HG03066 (cell line): ENCODE measurements around the gene ELAC1.
"Not testable (repeated sequence)": the region's sequence is repeated elsewhere in the genome, so short reads cannot be mapped to it uniquely, and the experiment has no call there.

Source experiments
- ATAC-seq: cut with Tn5 transposase; IDR thresholded peaks from one replicate; pipeline ENCODE4 v1.9.1; 2021; ENCODE audit warnings: low read depth; ENCODE audit not compliant: unreplicated experiment

The ELAC1 gene, protein sequence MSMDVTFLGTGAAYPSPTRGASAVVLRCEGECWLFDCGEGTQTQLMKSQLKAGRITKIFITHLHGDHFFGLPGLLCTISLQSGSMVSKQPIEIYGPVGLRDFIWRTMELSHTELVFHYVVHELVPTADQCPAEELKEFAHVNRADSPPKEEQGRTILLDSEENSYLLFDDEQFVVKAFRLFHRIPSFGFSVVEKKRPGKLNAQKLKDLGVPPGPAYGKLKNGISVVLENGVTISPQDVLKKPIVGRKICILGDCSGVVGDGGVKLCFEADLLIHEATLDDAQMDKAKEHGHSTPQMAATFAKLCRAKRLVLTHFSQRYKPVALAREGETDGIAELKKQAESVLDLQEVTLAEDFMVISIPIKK

DNA sequence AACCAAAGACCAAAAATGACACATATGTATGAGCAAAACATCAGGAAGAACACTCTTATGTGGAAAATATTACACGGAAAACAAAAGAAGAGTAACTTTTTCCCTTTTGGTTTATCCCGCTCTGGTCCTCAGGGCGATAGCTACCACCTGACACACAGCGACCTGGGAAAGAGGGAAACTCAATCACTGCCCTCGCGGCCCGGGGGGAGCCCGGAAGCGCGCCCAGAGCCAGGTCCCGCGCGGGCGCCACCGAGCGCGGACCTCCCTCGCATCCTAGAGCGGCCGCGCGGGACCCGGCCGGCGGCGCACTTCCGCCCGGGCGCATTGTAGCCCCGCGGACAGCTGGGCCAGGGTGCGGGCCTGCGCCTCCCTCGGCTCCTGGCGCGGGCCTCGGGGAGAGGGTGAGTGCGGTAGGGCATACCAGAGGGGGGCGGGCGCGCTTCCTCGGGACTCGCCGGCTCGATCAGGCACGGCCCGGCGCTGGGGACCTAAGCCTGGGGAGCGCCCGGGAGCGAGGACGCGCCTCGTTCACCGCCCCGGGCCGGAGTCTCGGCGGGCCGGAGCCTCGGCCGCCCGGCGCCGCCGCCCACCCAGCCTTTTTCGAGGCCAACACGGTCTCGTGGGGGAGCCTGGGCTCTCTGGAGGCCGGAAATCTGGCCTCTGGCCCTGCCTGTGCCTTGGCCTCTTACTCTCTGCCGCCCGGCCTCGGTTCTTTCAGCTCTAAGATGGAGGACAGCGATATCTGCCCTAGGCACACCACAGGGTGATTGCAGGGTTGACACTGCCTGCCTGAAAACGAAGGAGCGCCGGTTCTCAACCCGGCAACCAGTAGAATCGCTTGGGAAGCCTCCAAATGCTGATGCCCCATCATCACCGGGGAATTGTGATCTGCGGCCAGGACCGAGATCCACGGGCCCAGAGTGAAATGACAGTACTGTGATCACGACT is at the start of gene ELAC1:
ELAC1 (plus strand) TSS at position 327 of the 948 bp plus-strand sequence. CDS start 6,365 bp downstream, outside the sequence.
- peak; percentile 94 for ATAC-seq

DNA sequence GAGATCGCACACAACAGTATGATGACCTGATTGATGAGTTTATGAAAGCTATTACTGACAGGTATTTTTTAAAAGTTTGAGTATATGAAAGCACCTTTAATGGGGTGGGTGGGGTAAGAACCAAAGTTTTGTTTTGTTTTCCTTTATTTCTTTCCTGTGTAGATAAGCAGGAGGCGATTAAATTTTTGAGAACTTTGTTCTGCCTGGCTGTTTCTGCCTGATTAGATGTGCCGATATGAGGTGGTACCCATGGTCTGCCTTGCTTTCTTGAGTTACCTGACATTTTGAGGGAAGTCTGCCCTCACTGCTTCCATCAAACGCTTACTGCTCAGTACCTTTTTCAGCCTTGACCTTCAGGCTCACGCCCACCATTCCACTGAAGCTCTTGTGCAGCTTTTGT is 49.7 kb upstream of the ELAC1 start:
- ATAC-seq, result no peak

DNA sequence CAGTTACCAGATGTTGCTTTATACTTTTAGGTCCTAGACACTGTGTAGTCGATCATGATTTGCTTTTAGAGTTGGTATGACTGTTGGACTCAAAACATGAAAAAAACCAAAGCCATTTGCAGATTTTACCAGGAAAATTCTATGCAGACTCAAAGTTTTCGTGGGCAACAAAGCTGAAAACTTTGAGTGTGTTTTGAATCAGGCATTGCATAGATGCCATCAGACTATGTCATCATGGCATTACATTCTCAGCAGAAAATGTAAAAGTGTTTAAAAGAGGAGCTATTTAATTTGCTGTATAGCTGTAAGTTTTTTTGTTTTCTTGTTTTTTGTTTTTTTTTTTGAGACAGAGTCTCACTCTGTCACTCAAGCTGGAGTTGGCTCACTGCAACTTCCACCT is 43.5 kb upstream of the ELAC1 start:
- ATAC-seq, result no peak

DNA sequence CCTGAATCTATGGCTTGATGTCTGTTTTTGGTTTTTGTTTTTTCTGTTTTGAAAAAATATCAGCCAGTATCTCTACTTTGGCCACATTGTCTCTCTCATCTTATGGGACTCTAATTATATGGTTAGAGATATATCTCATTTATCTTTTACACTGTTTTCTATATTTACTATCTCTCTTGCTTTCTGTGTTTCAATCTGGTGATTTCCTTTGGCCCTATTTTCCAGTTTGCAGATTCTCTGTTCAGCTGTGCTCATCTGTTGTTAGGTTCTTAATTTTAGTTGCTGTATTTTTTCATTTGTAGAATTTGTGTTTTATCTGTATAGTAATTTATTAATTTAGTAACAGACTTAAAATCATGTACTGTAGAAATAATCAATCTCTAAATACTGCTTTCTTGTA is 41.3 kb upstream of the ELAC1 start:
- ATAC-seq, result no peak

DNA sequence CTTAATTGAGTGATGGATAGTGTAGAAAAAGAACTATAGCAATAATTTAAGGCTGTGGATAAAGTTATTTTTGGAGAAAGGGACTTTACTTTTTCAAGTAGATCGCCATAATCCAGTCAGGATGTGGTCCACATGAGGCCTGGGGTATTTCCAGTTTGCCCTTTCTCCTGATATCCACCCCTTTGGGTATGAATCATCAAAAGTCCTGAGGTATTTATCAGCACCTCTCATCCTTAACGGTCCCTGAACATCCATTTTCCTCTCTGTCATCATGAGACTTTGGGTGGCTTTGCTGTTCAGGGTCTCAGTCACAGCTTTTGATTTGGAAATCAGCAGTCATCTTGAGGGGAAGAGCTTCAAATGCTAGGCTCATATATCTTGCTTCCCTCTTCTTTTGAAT is 39.3 kb upstream of the ELAC1 start:
- no peak for ATAC-seq

DNA sequence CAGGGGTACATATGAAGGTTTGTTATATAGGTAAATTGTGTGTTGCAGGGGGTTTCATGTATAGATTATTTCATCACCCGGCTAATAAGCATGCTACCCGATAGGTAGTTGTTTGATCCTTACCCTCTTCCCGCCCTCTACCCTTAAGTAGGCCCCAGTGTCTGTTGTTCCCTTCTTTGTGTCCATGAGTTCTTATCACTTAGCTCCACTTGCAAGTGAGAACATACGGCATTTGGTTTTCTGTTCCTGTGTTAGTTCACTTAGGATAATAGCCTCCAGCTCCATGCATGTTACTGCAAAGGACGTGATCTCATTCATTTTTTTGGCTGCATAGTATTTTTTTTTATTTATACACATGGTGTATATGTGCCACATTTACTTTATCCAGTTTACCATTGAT is 34.2 kb upstream of the ELAC1 start:
- no peak for ATAC-seq

DNA sequence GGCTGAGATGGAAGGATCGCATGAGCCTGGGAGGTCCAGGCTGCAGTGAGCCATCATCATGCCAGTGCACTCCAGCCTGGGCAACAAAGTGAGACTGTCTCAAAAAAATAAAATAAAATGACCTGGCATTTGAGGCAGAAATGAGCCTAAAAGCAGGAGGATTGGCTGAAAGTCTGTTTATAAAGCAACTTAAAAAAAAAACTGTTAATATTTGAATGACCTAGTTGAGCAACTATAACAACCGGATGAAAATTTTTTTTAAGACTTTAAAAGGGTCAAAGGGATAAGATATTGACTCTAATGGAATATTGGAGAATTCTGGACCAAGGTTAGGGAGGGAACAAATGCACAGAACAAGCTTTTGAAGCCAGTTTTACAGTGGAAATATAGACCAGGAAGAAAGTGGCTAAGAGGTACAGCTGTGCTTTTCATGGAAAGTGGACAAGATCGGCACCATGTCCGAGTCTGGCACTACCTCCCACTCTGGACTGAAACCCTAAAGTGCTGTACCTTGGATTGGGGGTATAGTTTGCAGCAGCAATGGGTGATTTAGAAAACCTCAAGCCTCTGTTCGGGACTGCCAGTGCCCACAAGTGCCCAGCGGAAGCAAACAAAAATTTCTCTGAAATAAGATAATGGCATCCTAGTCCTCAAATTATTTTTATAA is 33.2 kb upstream of the ELAC1 start:
- ATAC-seq, result no peak

DNA sequence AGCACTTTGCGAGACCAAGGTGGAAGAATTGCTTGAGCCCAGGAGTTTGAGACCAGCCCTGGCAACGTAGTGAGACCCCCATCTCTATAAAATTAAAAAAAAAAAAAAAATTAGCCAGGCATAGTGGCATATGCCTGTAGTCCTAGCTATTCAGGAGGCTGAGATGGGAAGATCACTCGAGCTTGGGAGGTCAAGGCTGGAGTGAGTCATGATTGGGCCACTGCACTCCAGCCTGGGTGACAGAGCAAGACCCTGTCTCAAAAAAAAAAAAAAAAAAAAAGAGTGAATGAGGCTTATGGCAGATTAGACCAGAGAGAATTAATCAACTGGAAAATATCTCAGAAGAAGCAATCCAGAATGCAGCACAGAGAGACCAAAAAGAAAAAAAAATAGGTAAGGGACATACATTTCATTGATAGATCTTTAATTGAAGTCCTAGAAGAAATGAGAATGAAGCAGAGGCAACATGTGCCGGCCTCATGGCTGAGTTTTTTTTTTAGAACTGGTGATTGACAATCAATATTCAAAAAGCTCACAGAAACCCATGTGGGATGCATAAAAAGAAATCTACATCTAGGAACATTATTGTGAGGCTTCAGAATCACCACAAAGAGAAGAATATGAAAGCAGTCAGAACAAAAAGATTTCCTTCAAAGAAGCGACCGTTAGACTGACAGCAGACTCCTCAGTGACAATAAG is 32.2 kb upstream of the ELAC1 start:
- ATAC-seq, result no peak

DNA sequence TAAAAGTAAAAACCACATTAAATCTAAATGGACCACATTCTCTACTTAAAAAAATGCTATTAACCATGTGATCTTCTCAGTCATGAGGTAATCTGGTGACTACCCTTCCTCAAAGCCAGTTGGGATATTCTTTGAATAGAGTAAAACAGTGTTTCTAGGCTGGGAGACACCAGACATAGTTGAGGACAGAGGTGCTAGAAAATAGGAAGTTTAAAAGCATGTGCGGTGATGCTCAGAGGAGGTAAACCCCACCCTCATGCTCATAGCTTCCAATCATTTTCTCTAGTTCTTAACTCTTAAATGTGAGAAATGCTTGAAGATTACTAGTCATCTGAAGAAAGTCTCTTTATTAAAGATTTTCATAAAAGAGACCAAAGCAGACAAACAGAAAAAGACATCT is 30.7 kb upstream of the ELAC1 start:
- no peak for ATAC-seq

DNA sequence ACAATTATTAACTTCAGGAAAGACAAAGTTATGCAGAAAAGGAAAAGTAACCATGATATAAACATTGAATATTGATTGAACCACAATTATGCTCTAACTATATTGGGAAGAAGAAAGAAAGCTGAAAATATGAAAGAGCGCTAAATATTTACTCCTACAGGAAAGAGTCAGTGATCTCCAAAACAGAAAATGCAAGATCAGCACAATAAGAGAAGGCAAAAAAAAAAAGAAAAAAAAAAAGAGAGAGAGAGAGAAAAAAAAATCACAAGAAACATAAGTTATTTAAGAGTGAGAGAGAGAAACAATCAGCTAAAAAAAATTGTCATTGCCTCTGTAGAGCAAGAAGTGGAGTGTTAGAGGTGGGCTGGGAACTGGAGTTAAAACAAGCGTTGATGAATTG is 28.9 kb upstream of the ELAC1 start:
- no peak for ATAC-seq

DNA sequence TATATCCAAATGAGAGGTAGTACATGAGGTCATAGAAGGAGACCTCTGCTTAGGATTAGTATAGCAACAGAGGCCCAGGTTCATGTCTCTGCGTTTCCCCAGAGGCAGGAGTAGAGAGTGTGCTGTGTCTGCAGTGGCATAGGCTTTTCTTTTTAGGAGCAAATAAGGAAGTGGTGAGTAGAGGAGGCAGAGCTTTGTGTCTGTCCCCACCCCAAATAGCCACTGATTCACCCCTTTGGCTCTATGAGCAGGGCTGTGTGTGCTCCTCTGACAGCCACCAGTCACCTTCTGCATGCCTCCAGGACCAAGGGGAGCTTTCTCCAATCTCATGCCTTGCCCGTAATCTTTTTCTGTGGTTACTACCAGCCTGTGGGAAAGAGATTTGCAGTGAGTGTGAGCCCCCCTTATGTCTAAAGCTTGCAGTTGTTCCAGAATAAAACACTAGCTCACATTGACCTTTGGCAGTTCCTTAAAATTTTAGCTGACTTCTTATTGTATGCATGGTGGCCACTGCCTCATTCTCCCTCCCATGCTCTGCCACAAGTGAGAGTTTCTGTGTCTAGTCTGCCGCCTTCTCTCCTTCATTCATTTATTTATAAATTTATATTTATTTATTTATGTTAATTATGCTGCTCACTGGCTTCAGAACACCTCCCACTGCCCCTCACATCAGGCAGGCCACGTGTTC is 23.5 kb upstream of the ELAC1 start:
- no peak for ATAC-seq

DNA sequence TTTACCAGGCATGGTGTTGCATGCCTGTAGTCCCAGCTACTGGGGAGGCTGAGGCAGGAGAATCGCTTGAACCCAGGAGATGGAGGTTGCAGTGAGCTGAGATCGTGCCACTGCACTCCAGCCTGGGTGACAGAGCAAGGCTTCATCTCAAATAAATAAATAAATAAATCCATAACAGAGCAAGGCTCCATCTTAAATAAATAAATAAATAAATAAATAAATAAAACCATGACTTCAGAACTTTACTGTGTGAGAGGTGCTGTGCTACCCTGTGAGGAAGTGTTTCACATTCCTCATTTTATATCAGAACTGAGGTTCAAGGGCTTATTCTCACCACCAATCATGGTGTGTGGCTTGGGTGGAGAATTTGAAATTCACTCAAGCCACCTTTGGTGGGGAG is 21.9 kb upstream of the ELAC1 start:
- ATAC-seq, result not testable (repeated sequence)

DNA sequence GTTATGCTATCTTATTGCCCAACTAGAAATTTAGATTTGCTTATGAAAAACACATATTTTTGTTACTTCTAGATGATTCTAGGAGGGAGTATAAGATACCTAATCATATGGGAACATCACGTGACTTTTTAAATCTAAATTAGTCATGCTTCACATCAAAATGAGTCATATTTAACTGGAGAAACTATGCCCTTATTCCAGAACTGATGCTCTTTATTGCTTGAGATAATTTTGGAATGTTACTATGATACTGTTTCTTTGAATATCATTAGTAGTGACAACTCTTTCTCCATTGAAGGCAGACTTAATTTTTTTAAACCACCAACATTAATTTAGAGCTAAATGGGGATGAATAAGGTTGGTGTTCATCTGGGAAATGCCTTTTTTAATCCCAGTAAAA is 19.9 kb upstream of the ELAC1 start:
- ATAC-seq, result no peak

DNA sequence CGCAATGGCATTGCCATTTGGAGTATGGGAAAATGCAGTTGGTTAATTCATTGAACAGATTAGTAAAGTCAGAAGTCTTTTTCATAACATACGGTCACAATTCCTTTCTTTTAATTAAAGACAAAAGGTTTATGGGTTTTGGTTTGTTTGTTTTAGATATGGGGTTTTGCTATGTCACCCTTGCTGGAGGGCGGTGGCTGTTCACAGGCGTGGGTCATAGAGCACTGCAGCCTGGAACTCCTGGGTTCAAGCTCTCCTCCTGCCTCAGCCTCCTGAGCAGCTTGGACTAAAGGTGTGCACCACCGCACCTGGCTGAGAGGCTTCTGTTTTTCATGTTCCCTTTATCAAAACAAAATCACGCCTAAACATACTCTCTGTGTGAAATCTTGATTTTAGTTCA is 18.7 kb upstream of the ELAC1 start:
- no peak for ATAC-seq

DNA sequence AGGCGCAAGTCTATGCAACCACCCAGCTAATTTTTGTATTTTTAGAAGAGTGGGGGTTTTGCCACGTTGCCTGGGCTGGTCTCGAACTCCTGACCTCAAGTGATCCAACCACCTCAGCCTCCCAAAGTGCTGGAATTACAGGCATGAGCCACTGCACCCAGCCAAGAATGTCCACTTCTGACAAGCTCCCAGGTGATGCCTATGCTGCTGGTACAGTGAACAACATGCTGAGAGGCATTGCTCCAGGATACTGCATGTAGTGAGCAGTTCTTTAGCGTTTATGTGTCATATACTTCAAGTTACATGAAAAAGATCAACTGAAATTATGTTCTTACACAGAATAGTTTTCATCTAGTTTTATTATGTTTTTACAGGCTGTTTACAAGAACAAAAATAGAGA is 17.2 kb upstream of the ELAC1 start:
- no peak for ATAC-seq

DNA sequence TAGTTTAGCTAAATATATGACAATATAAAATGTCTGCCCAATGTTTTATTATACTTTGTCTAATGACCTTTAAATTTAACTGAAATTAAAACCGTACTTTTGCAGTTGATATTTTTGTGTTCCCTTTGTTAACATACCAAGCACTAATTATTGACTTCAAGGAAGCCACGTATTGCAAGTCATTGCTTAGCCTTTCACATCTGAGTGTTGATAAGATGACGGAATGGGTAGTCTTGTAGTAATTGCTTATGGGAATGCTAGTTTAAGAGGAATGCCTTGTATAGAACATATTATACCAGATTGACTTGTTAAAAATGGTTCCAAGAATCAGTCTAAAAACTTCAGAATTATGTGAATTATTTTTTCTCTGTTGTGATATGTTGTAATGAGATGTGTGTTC is 14.0 kb upstream of the ELAC1 start:
- no peak for ATAC-seq

DNA sequence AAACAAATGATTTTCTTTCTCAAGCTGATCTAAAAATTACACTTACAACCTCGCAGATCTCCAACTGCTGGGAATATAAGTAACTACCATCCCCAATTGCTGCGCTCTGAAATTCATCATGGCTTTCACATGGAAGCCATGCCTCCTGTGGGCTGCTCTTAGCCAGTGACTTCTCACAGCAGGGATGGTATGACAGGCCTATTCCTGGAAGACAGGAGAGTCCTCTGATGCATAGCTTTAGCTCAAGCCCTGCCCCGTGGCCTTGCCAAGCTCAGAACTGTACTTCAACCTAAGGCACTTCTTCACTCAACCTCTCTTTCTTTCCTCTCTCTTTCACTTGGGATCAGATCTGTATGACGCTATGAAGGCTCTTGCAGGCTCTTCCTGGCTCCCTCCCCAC is 12.6 kb upstream of the ELAC1 start:
- ATAC-seq, result no peak

DNA sequence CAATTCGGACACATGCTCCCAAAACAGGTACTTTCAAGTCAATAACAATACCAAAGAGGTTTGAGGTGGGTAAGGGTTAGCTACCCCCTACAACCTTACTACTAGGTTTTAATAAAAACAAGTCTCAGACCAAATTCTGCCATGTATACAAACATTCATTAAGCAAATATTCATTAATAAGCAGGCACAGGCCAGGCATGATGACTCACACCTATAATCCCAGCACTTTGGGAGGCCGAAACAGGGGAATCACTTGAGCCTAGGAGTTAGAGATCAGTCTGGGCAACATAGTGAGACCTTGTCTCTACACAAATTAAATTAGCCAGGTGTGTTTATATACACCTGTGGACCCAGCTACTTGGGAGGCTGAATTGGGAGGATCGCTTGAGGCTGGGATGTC is 11.7 kb upstream of the ELAC1 start:
- ATAC-seq, result no peak

DNA sequence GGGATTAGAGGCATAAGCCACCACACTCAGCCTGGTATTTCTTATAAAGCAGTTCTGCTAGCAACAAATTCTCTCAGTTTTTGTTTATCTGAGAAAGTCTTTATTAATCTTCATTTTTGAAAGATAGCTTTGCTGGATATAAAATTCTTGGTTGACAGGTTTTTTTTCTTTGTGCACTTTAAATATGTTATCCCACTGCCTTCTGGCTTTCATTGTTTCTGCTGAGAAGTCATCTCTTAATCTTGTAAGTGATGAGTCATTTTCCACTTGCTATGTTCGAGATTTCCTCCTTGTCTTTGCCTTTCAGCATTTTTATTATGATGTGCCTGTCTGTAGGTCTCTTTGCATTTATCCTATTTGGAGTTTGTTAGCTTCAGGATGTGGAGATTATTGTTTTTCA is 5.9 kb upstream of the ELAC1 start:
- no peak for ATAC-seq

DNA sequence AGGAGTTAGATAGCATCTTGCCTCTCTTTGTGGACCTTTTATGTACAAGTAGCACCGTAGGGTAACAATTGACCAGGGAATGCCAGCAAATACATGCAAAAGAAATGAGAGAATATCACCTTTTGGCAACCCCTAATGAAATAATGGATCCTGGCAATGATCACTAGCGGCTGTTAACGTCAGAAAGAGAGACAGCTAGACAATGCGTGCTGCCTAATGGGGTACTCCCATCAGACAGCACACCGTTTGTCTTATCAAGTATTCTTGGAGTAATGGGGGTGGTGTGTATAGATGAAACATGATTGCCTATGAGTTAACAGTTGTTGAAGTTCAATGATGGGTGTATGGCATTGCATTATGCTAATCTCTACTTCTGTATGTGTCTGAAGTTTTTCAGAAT is 1.6 kb downstream of the ELAC1 start:
- no peak for ATAC-seq
